Transverse colon (tissue), 4 donors: ENCODE measurements around the gene LGI1. TPM values are rescaled to one million over a fixed set of nuclear protein-coding genes. Genes with fewer than 3 reads are reported as not detected.

Experiments used
- DNase-seq: peaks from one replicate; pipeline ENCODE4 v3.0.0-alpha.2; 2019
- H3K27ac ChIP-seq, 4 donors: fragments of 200-600 bp; sonication (generic); 2 replicates each; pipeline ENCODE4 v1.5.1; 2016 to 2018; ENCODE audit warnings: inconsistent platforms in 4 of 4
- H3K27me3 ChIP-seq: fragments of 200-600 bp; sonication (generic); 2 replicates; pipeline ENCODE4 v1.5.1; 2017; ENCODE audit warnings: inconsistent platforms
- H3K36me3 ChIP-seq, 4 donors: fragments of 200-600 bp; sonication (generic); 2 replicates each; pipeline ENCODE4 v1.5.1; 2017 to 2019; ENCODE audit warnings: inconsistent platforms in 4 of 4
- H3K4me1 ChIP-seq, 4 donors: fragments of 200-600 bp; sonication (generic); 2 replicates each; pipeline ENCODE4 v1.5.1; 2017 to 2020; ENCODE audit warnings: inconsistent platforms in 4 of 4
- H3K4me3 ChIP-seq, 4 donors: fragments of 200-600 bp; sonication (generic); 1 replicate in 1 of 4; 2 replicates in 3 of 4; pipeline versions ENCODE4 v1.5.1 to v1.6.1; 2017 to 2019; ENCODE audit warnings: inconsistent platforms in 4 of 4
- H3K9me3 ChIP-seq, 2 donors: fragments of 200-600 bp; sonication (generic); 2 replicates each; pipeline ENCODE4 v1.5.1; 2017 to 2019; ENCODE audit warnings: inconsistent platforms in 2 of 2
- CTCF ChIP-seq, 5 experiments: fragments of 200-600 bp in 3 of 5; fragments of 450-650 bp in 2 of 5; sonication (generic) in 3 of 5; IDR thresholded peaks; 1 replicate in 2 of 5; 2 replicates in 3 of 5; pipeline ENCODE4 v1.5.1; 2016 to 2017; ENCODE audit warnings: antibody characterized with exemption in 5 of 5, inconsistent platforms in 3 of 5, mild to moderate bottlenecking in 2 of 5, moderate library complexity in 1 of 5
- EP300 ChIP-seq: sonication (generic); formaldehyde crosslinking; IDR thresholded peaks from one replicate; pipeline ENCODE4 v1.6.1; 2017; ENCODE audit warnings: antibody characterized with exemption, low read depth
- POLR2A ChIP-seq: fragments of 450-650 bp; IDR thresholded peaks from one replicate; pipeline ENCODE4 v1.6.1; 2016; ENCODE audit warnings: antibody characterized with exemption, mild to moderate bottlenecking, moderate library complexity
- POLR2AphosphoS5 ChIP-seq, 3 donors: sonication (generic); formaldehyde crosslinking; IDR thresholded peaks; one replicate each; pipeline ENCODE4 v1.6.1; 2016; ENCODE audit warnings: antibody characterized with exemption in 3 of 3
- WGBS, 2 donors: methylation state at CpG; one replicate each; pipeline ENCODE4 v1.1.5; 2018; ENCODE audit warnings: low coverage in 1 of 2; 5-methylcytosine and 5-hydroxymethylcytosine counted together
- in situ Hi-C, 4 donors: fragments of 200-750 bp; cut with MboI; loops; one replicate each; pipeline versions ENCODE4 v1.15.0 to v1.15.1; 2017; ENCODE audit warnings: low sequenced_read_pairs in 3 of 4, low pct_ligation_motif_present in 1 of 4, low pct_unique_long_range_greater_than_20kb in 1 of 4
- intact Hi-C: fragments of 100-400 bp; cut with DNase I; formaldehyde crosslinking; loops from one replicate; pipeline ENCODE4 v1.15.1; 2023; ENCODE audit warnings: low total_unique reads
- total RNA-seq, 4 donors: library from RNA; depleted of rRNA; stranded (reverse); fragments of >200 nt; gene quantifications; one replicate each; pipeline ENCODE4 v1.1.0, GENCODE V29; 2016

The LGI1 gene
- total RNA-seq, 4 donors from 2014 or later = 1.1 to 2.4 TPM; not detected in 2

GRCh38 chr10:93758891-93759410 is 1.2 kb downstream of the LGI1 start:
- Histone ChIP-seq H3K4me1 (peaks cover 0 to 14% (median 4%) of the 10 kb centered on the region in 4 donors), H3K27me3 (peaks cover 3% of the 10 kb centered on the region), H3K9me3 (no peaks in the 10 kb centered on the region), H3K36me3 (no peaks in the 10 kb centered on the region), H3K27ac (no peak overlapping the region), H3K4me3 (peak overlapping the region in 1 of 4 donors; percentile 8)
- intact Hi-C loops = no loop called here
- WGBS, 2 donors = 65 to 78% methylated on average over 4 of the region's 4 CpGs
- TF ChIP-seq CTCF (IDR thresholded peaks at IDR 0.05) (no peak), POLR2AphosphoS5 (IDR thresholded peaks at IDR 0.05) (no peak), POLR2A (no peak), EP300 (no peak)
- in situ Hi-C loops = no loop called here
- DNase-seq = no peak

- H3K27me3 ChIP-seq = peaks cover 3% of the 10 kb centered on the region
- TF ChIP-seq EP300 (no peak), POLR2A (no peak), CTCF (IDR thresholded peaks at IDR 0.05) (no peak), POLR2AphosphoS5 (IDR thresholded peaks at IDR 0.05) (no peak)
- WGBS, 2 donors = 81 to 86% methylated on average over 7 of the region's 7 CpGs
- no peaks in the 10 kb centered on the region for H3K9me3 ChIP-seq
- peaks cover 0 to 13% (median 3%) of the 10 kb centered on the region in 4 donors for H3K4me1 ChIP-seq
- no peaks in the 10 kb centered on the region for H3K36me3 ChIP-seq
- H3K4me3 ChIP-seq = no peak overlapping the region
- intact Hi-C loops (no loop called here), in situ Hi-C loops (no loop called here)
- no peak for DNase-seq
- H3K27ac ChIP-seq = no peak overlapping the region
Measured at GRCh38 chr10:93760490-93760889, 2.8 kb downstream of the LGI1 start.

- Histone ChIP-seq H3K36me3 (no peaks in the 10 kb centered on the region), H3K27me3 (peaks cover 3% of the 10 kb centered on the region), H3K4me1 (no peaks in the 10 kb centered on the region), H3K4me3 (no peak overlapping the region), H3K9me3 (no peaks in the 10 kb centered on the region), H3K27ac (no peak overlapping the region)
- no peak for DNase-seq
- intact Hi-C loops (no loop called here), in situ Hi-C loops (no loop called here)
- 17 to 42% methylated on average over 1 to 5 of the region's 5 CpGs for WGBS, 2 donors
- no peak for TF ChIP-seq CTCF (IDR thresholded peaks at IDR 0.05)
Measured at GRCh38 chr10:93762979-93763391, 5.2 kb downstream of the LGI1 start.

- in situ Hi-C loops (no loop called here), intact Hi-C loops (no loop called here)
- no peak for DNase-seq
- Histone ChIP-seq H3K36me3 (no peaks in the 10 kb centered on the region), H3K27me3 (no peaks in the 10 kb centered on the region), H3K4me1 (no peaks in the 10 kb centered on the region), H3K27ac (no peak overlapping the region), H3K4me3 (no peak overlapping the region), H3K9me3 (no peaks in the 10 kb centered on the region)
- 93 to 100% methylated on average over 2 of the region's 2 CpGs for WGBS, 2 donors
- TF ChIP-seq EP300 (no peak), POLR2A (no peak), POLR2AphosphoS5 (IDR thresholded peaks at IDR 0.05) (no peak)
Measured at GRCh38 chr10:93766918-93767317, 9.2 kb downstream of the LGI1 start.

- 54 to 60% methylated on average over 5 of the region's 5 CpGs for WGBS, 2 donors
- intact Hi-C loops = no loop called here
- no peaks in the 10 kb centered on the region for H3K36me3 ChIP-seq
- no peak overlapping the region for H3K27ac ChIP-seq
- no peak overlapping the region for H3K4me3 ChIP-seq
- no peaks in the 10 kb centered on the region for H3K4me1 ChIP-seq
- TF ChIP-seq POLR2A (no peak), EP300 (no peak), CTCF (IDR thresholded peaks at IDR 0.05) (no peak), POLR2AphosphoS5 (IDR thresholded peaks at IDR 0.05) (no peak)
- in situ Hi-C loops = no loop called here
- no peak for DNase-seq
- no peaks in the 10 kb centered on the region for H3K27me3 ChIP-seq
- H3K9me3 ChIP-seq = no peaks in the 10 kb centered on the region
Measured at GRCh38 chr10:93767724-93768399, 10.1 kb downstream of the LGI1 start.
